GM12878 (cell line): ENCODE measurements around the gene SLCO6A1.

Experiments
- ATF3 ChIP-seq: IDR thresholded peaks from 2 replicates; pipeline ENCODE4 v1.6.1; 2011; ENCODE audit warnings: low read depth, mild to moderate bottlenecking, low read length, moderate library complexity, borderline replicate concordance; ENCODE audit errors: extremely low read depth
- CHD2 ChIP-seq: IDR thresholded peaks from 2 replicates; pipeline ENCODE4 v1.6.1; 2011; ENCODE audit warnings: low read depth, low read length, improper control_type of control experiment, borderline replicate concordance
- CTCF ChIP-seq, 3 experiments: IDR thresholded peaks in 2 of 3; conservative IDR thresholded peaks in 1 of 3; 2 replicates each; pipeline ENCODE4 v1.5.1; 2011; ENCODE audit warnings: low read depth in 3 of 3, low read length in 3 of 3, mild to moderate bottlenecking in 3 of 3, control low read depth in 2 of 3, moderate library complexity in 2 of 3, inconsistent platforms in 1 of 3, mixed read lengths in 1 of 3; ENCODE audit not compliant: control insufficient read depth in 2 of 3, insufficient read depth in 1 of 3; ENCODE audit errors: extremely low read depth in 1 of 3
- EZH2 ChIP-seq: IDR thresholded peaks from 2 replicates; pipeline ENCODE4 v1.6.1; 2012; ENCODE audit warnings: low read depth, mild to moderate bottlenecking, control low read depth, inconsistent platforms, low read length, borderline replicate concordance; ENCODE audit not compliant: control insufficient read depth
- NR2C2 ChIP-seq: IDR thresholded peaks from 2 replicates; pipeline ENCODE4 v1.6.1; 2011; ENCODE audit warnings: borderline replicate concordance, low read depth; ENCODE audit not compliant: control insufficient read depth, insufficient read length
- RBBP5 ChIP-seq: fragments of 200-600 bp; sonication (generic); conservative IDR thresholded peaks from 2 replicates; pipeline ENCODE4 v1.6.1; 2016
- REST ChIP-seq: IDR thresholded peaks from 2 replicates; pipeline ENCODE4 v1.6.1; 2012; ENCODE audit warnings: mild to moderate bottlenecking, low read depth, low read length
- SRF ChIP-seq, 2 experiments: IDR thresholded peaks; 2 replicates each; pipeline ENCODE4 v1.6.1; 2011; ENCODE audit warnings: low read depth in 2 of 2, low read length in 2 of 2, mild to moderate bottlenecking in 1 of 2, moderate library complexity in 1 of 2
- TARDBP ChIP-seq: IDR thresholded peaks from 2 replicates; pipeline ENCODE4 v1.6.1; 2016; ENCODE audit warnings: borderline replicate concordance

- TF ChIP-seq CHD2 (no peak), RBBP5 (no peak), SRF (IDR thresholded peaks at IDR 0.05; ENCODE audit: low read depth in 2 of 2, low read length in 2 of 2) (no peak), REST (no peak), TARDBP (no peak), CTCF (IDR thresholded peaks at IDR 0.05 in 2 of 3, conservative IDR thresholded peaks at IDR 0.05 in 1 of 3; ENCODE audit: control insufficient read depth in 2 of 3, extremely low read depth in 1 of 3, insufficient read depth in 1 of 3, low read depth in 3 of 3, low read length in 3 of 3) (no peak), NR2C2 (no peak), EZH2 (no peak), ATF3 (no peak)
Measured at GRCh38 chr5:102511666-102512065, 12.9 kb upstream of the SLCO6A1 start.
